ENCODE data around the gene TCFL5.

GRCh38 chr20:62860391-62860923 lies 1.2 kb downstream of the TCFL5 start:
- TF ChIP-seq CTCF (IDR thresholded peaks at IDR 0.05) (no peak), POLR2A (IDR thresholded peaks at IDR 0.05) (no peak), POLR2AphosphoS5 (IDR thresholded peaks at IDR 0.05) (no peak)
